Colonic mucosa (tissue), 4 donors: ENCODE results near the gene PSME2. TPM values are rescaled to one million over a fixed set of nuclear protein-coding genes. Genes with fewer than 3 reads are reported as not detected.

Experiments
- DNase-seq: peaks from one replicate; pipeline ENCODE4 v3.0.0-alpha.2; 2020
- H3K27ac ChIP-seq: fragments of 200-600 bp; one replicate; pipeline ENCODE4 v1.8.0; 2021
- H3K27me3 ChIP-seq: fragments of 200-600 bp; one replicate; pipeline ENCODE4 v1.8.0; 2021
- H3K36me3 ChIP-seq: fragments of 200-600 bp; one replicate; pipeline ENCODE4 v1.8.0; 2021
- H3K4me1 ChIP-seq: fragments of 200-600 bp; one replicate; pipeline ENCODE4 v1.8.0; 2021; ENCODE audit warnings: mild to moderate bottlenecking
- H3K4me3 ChIP-seq: fragments of 200-600 bp; one replicate; pipeline ENCODE4 v1.8.0; 2021
- H3K9ac ChIP-seq, 2 donors: one replicate each; pipeline ENCODE4 v1.7.0; 2013; ENCODE audit warnings: control low read depth in 2 of 2, low read depth in 2 of 2, low read length in 2 of 2
- H3K9me3 ChIP-seq: fragments of 200-600 bp; one replicate; pipeline ENCODE4 v1.8.0; 2021
- CTCF ChIP-seq: fragments of 200-600 bp; IDR thresholded peaks from one replicate; pipeline ENCODE4 v1.8.0; 2022; ENCODE audit warnings: antibody characterized with exemption, mild to moderate bottlenecking
- intact Hi-C: fragments of 100-400 bp; cut with DNase I; formaldehyde crosslinking; loops from one replicate; pipeline ENCODE4 v1.14.1; 2022
- total RNA-seq, 2 donors: library from RNA; stranded (reverse); fragmentation: NEBNext Ultra II Directional in 1 of 2; extraction: Animal tissue kit (Norgen Biotek cat#: 25700) in 1 of 2; gene quantifications; one replicate each; pipeline ENCODE4 v1.2.1, GENCODE V29; 2021
- donor health status: healthy.
- donor health status: DM: no; HTN: no; CAD: no.
- donor health status: DM: no; HTN: no; CAD: no.

The PSME2 gene
- total RNA-seq, 2 donors from 2014 or later, result 151 to 320 TPM

- peaks cover 8% of the 10 kb centered on the region for H3K36me3 ChIP-seq
- peak overlapping the region; percentile 80 for H3K4me3 ChIP-seq
- peak overlapping the region; percentile 98 for H3K27ac ChIP-seq
- peak overlapping the region; percentile 80 to 100 for H3K9ac ChIP-seq
- peak; percentile 94 for DNase-seq
- no peak for TF ChIP-seq CTCF
- H3K27me3 ChIP-seq, result no peaks in the 10 kb centered on the region
- intact Hi-C loops, result loop anchor here (2.0 kb wide), 1 partner anchor 27 kb away; the partner anchor contains the start of gene EMC9
- H3K4me1 ChIP-seq, result peaks cover 6% of the 10 kb centered on the region
- H3K9me3 ChIP-seq, result no peaks in the 10 kb centered on the region
Measured at GRCh38 chr14:24113801-24114531, 32.4 kb downstream of the PSME2 start.

GRCh38 chr14:24113379-24113800 is 33.0 kb downstream of the PSME2 start:
- intact Hi-C loops, result no loop called here
- no peak for DNase-seq

GRCh38 chr14:24110523-24110922 is 35.9 kb downstream of the PSME2 start:
- Histone ChIP-seq H3K36me3 (no peaks in the 10 kb centered on the region), H3K9ac (no peak overlapping the region), H3K9me3 (no peaks in the 10 kb centered on the region), H3K27me3 (no peaks in the 10 kb centered on the region), H3K4me1 (no peaks in the 10 kb centered on the region), H3K27ac (peak overlapping the region; percentile 23), H3K4me3 (no peak overlapping the region)
- no peak for TF ChIP-seq CTCF
- intact Hi-C loops, result loop anchor here (2.0 kb wide), 1 partner anchor 52 kb away; no protein-coding TSS in a partner anchor
- no peak for DNase-seq

More at GRCh38 chr14:24113379-24113800, 33.0 kb downstream of the PSME2 start:
- Histone ChIP-seq H3K4me1 (peaks cover 6% of the 10 kb centered on the region), H3K36me3 (peaks cover 2% of the 10 kb centered on the region), H3K27me3 (no peaks in the 10 kb centered on the region), H3K9me3 (no peaks in the 10 kb centered on the region), H3K27ac (peak overlapping the region; percentile 98), H3K4me3 (peak overlapping the region; percentile 80), H3K9ac (peak overlapping the region; percentile 80 to 100)
- TF ChIP-seq CTCF, result no peak

GRCh38 chr14:24110060-24110459 is 36.4 kb downstream of the PSME2 start:
- no peaks in the 10 kb centered on the region for H3K27me3 ChIP-seq
- H3K36me3 ChIP-seq, result no peaks in the 10 kb centered on the region
- intact Hi-C loops, result loop anchor here (2.0 kb wide), 1 partner anchor 51 kb away; no protein-coding TSS in a partner anchor
- H3K4me1 ChIP-seq, result no peaks in the 10 kb centered on the region
- no peak for DNase-seq
- no peak overlapping the region for H3K4me3 ChIP-seq
- H3K9me3 ChIP-seq, result no peaks in the 10 kb centered on the region
- TF ChIP-seq CTCF, result no peak
- peak overlapping the region; percentile 23 for H3K27ac ChIP-seq
- H3K9ac ChIP-seq, result no peak overlapping the region

GRCh38 chr14:24108336-24108874 is 38.0 kb downstream of the PSME2 start:
- Histone ChIP-seq H3K27ac (peak overlapping the region; percentile 13), H3K27me3 (no peaks in the 10 kb centered on the region), H3K4me1 (no peaks in the 10 kb centered on the region), H3K4me3 (no peak overlapping the region), H3K9ac (peak overlapping the region in 1 of 2 donors; percentile 75), H3K36me3 (no peaks in the 10 kb centered on the region), H3K9me3 (no peaks in the 10 kb centered on the region)
- DNase-seq, result no peak
- no peak for TF ChIP-seq CTCF
- intact Hi-C loops, result loop anchor here (5.0 kb wide), 1 partner anchor 96 kb away; no protein-coding TSS in a partner anchor
